ENCODE results near the gene DIRAS1. TPM values are rescaled to one million over a fixed set of nuclear protein-coding genes. Genes with fewer than 3 reads are reported as not detected.

DIRAS1 gene, protein sequence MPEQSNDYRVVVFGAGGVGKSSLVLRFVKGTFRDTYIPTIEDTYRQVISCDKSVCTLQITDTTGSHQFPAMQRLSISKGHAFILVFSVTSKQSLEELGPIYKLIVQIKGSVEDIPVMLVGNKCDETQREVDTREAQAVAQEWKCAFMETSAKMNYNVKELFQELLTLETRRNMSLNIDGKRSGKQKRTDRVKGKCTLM
- 3.7 and 9.1 TPM in 2 replicates for total RNA-seq

GRCh38 chr19:2720777-2721569, at the start of gene DIRAS1:
TSS of gene DIRAS1 (minus strand) at chr19:2721372. CDS start at chr19:2717806, 3,566 bp downstream.

GRCh38 chr19:2739602-2740313, 18.6 kb upstream of the DIRAS1 start, which contains the start of gene SLC39A3:
TSS of gene SLC39A3 (minus strand) at chr19:2740017. CDS start at chr19:2737257, 2,760 bp downstream.

DNA sequence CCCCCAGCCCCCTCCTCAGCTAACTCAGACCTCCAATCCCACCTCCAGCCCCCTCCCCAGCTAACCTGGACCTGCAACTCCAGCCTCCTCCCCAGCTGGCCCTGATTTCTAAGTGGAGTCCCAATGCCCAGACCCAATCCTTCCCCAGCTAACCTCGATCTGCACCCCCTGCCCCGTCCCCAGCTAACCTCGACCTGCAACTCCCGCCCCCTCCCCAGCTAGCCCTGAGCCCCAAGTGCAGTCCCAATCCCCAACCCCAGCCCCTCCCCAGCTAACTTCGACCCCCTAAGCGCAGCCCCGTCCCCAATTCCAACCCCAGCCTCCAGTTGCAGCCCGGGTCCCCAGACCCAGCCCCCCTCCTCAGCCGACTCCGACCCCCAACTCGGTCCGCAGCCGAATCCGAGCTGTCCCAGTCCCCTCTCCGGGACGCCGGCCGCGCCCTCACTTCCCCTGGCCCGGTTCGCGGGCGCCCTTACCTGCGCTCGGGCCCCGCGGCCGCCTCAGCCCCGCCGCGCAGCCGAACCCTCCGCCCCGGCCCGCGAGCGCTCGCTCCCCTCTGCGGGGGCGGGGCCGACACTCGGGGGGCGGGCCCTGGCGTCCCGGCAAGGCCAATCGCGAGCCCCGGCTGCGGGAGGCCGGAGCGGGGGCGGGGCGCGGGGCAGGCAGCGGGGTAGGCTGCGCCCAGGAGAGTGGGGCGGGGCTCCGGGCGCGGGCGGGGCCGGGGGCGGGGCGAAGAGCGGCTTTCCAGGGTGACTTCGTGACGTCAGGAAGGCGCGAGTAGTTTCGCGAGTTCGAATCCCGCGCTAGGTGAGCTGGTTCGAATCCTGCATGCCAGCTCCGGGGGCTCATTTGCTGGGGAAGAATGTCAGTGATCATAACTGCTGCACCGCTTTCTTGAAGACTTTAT, 18.7 kb downstream of the DIRAS1 start, which contains the start of gene GNG7:
Gene GNG7 (minus strand): TSS at position 525 of the 907 bp plus-strand sequence. CDS start 182,006 bp downstream, outside the sequence.

Other genes with a start within 250 kb of the DIRAS1 start
- 58.5 and 176 TPM in 2 replicates for gene GADD45B, start 245.2 kb downstream of the DIRAS1 start, total RNA-seq
- gene GNG7, start 18.7 kb downstream of the DIRAS1 start, total RNA-seq = 0.58 and 0.68 TPM in 2 replicates
- 33.2 and 40.5 TPM in 2 replicates for gene SLC39A3, start 18.6 kb upstream of the DIRAS1 start, total RNA-seq
- gene SGTA, start 61.9 kb upstream of the DIRAS1 start, total RNA-seq = 48.1 and 51.0 TPM in 2 replicates
- gene THOP1, start 64.1 kb upstream of the DIRAS1 start, total RNA-seq = 53.5 and 76.2 TPM in 2 replicates
- gene ZNF554, start 98.5 kb upstream of the DIRAS1 start, total RNA-seq = 3.0 and 3.1 TPM in 2 replicates
- 4.0 and 6.6 TPM in 2 replicates for gene ZNF555, start 120.1 kb upstream of the DIRAS1 start, total RNA-seq
- gene ZNF556, start 146.0 kb upstream of the DIRAS1 start, total RNA-seq = under 0.01 TPM in 1 of 2 replicates, not detected in the other
- gene ZNF57, start 179.6 kb upstream of the DIRAS1 start, total RNA-seq = 3.1 and 4.1 TPM in 2 replicates
- gene ZNF77, start 223.6 kb upstream of the DIRAS1 start, total RNA-seq = 0.43 and 1.9 TPM in 2 replicates

Data from pericardium fibroblast (primary cell).